PC-3 (cell line): ENCODE measurements around the gene TAX1BP3. TPM values are rescaled to one million over a fixed set of nuclear protein-coding genes. Genes with fewer than 3 reads are reported as not detected.

Source experiments
- ATAC-seq: fragments of 200-7000 bp; cut with Tn5 transposase; 2 replicates; pipeline ENCODE4 v1.9.1; 2020; ENCODE audit warnings: mild to moderate bottlenecking, moderate library complexity
- BruUV-seq: library from RNA; stranded (reverse); fragments of 400-500 nt; replicated peaks from 2 replicates; lab custom pipeline; 2021; lab: Mats Ljungman, UMichigan
- CTCF ChIA-PET: fragments of 300-600 bp; sonication (Branson Sonifier 250); formaldehyde crosslinking; loops from one replicate; lab custom pipeline; 2022; ENCODE audit warnings: antibody characterized with exemption; lab: Charles Lee
- POLR2A ChIA-PET: fragments of 300-600 bp; sonication (Branson Sonifier 250); formaldehyde crosslinking; loops from one replicate; lab custom pipeline; 2022; ENCODE audit warnings: antibody characterized with exemption; ENCODE audit not compliant: unreplicated experiment; lab: Charles Lee
- DNase-seq: peaks from one replicate; pipeline ENCODE4 v3.0.0-alpha.2; 2015
- H2AFZ ChIP-seq: fragments of 300-600 bp; sonication (generic); 2 replicates; pipeline ENCODE4 v1.6.0; 2016; ENCODE audit warnings: antibody characterized with exemption, low read length
- H3F3A ChIP-seq: fragments of 300-600 bp; sonication (generic); one replicate; pipeline ENCODE4 v1.6.0; 2017; ENCODE audit warnings: antibody characterized with exemption, low read length, control low read depth, mild to moderate bottlenecking; ENCODE audit not compliant: unreplicated experiment
- H3K27ac ChIP-seq: fragments of 300-600 bp; sonication (generic); 2 replicates; pipeline ENCODE4 v1.5.1; 2016; ENCODE audit warnings: mild to moderate bottlenecking, low read length
- H3K27me3 ChIP-seq: fragments of 300-600 bp; sonication (generic); 2 replicates; pipeline ENCODE4 v1.6.1; 2016; ENCODE audit warnings: low read length, mixed read lengths
- H3K36me3 ChIP-seq: fragments of 300-600 bp; sonication (generic); 2 replicates; pipeline ENCODE4 v1.6.1; 2016; ENCODE audit warnings: low read depth, mixed run types, low read length, mixed read lengths
- H3K4me1 ChIP-seq: fragments of 300-600 bp; sonication (generic); 2 replicates; pipeline ENCODE4 v1.5.1; 2016; ENCODE audit warnings: low read length; ENCODE audit not compliant: insufficient read depth
- H3K4me2 ChIP-seq: fragments of 300-600 bp; sonication (generic); 2 replicates; pipeline ENCODE4 v1.6.0; 2016; ENCODE audit warnings: low read length
- H3K4me3 ChIP-seq: fragments of 300-600 bp; sonication (generic); 2 replicates; pipeline ENCODE4 v1.5.1; 2016; ENCODE audit warnings: mild to moderate bottlenecking, low read length, mixed read lengths
- H3K79me2 ChIP-seq: fragments of 300-600 bp; sonication (generic); 2 replicates; pipeline ENCODE4 v1.6.1; 2017; ENCODE audit warnings: low read length, mixed read lengths
- H3K9ac ChIP-seq: fragments of 300-600 bp; sonication (generic); 2 replicates; pipeline ENCODE4 v1.6.0; 2016; ENCODE audit warnings: mild to moderate bottlenecking, low read length
- H3K9me2 ChIP-seq: fragments of 300-600 bp; sonication (generic); replicated peaks from 2 replicates; pipeline ENCODE4 v1.6.1; 2016; ENCODE audit warnings: mixed run types, low read length, mixed read lengths
- H3K9me3 ChIP-seq: fragments of 300-600 bp; sonication (generic); 2 replicates; pipeline ENCODE4 v1.6.1; 2016; ENCODE audit warnings: low read length, mixed read lengths
- H4K20me1 ChIP-seq: fragments of 300-600 bp; sonication (generic); 2 replicates; pipeline ENCODE4 v1.6.1; 2016; ENCODE audit warnings: low read length, mixed read lengths
- CTCF ChIP-seq: fragments of 300-600 bp; sonication (generic); conservative IDR thresholded peaks from 2 replicates; pipeline ENCODE4 v1.5.1; 2017; ENCODE audit warnings: antibody characterized with exemption, low read depth, mild to moderate bottlenecking, low read length
- EZH2 ChIP-seq: fragments of 300-600 bp; sonication (generic); IDR thresholded peaks from one replicate; pipeline ENCODE4 v1.6.1; 2017; ENCODE audit warnings: antibody characterized with exemption, mild to moderate bottlenecking, low read length; ENCODE audit not compliant: unreplicated experiment
- EZH2phosphoT487 ChIP-seq: fragments of 300-600 bp; sonication (generic); IDR thresholded peaks from 2 replicates; pipeline ENCODE4 v1.6.1; 2018; ENCODE audit warnings: mild to moderate bottlenecking, antibody characterized with exemption, low read length, borderline replicate concordance
- intact Hi-C: fragments of 100-400 bp; cut with micrococcal nuclease; formaldehyde crosslinking; loops from 2 replicates; pipeline ENCODE4 v1.9.0; 2023
- total RNA-seq: library from RNA; depleted of rRNA; stranded (reverse); fragments of >200 nt; gene quantifications from 2 replicates; pipeline ENCODE4 v1.2.3, GENCODE V29; 2014

The TAX1BP3 gene
- total RNA-seq, 1 experiment from 2014 or later, result 87.7 TPM

- Histone ChIP-seq H3K27ac (no peak overlapping the region), H3K27me3 (no peaks in the 10 kb centered on the region), H2AFZ (no peak overlapping the region), H3F3A (no peaks in the 10 kb centered on the region), H4K20me1 (no peaks in the 10 kb centered on the region), H3K9ac (no peak overlapping the region), H3K36me3 (no peaks in the 10 kb centered on the region), H3K4me1 (peaks cover 9% of the 10 kb centered on the region), H3K4me3 (no peak overlapping the region), H3K4me2 (no peak overlapping the region), H3K9me2 (no peaks in the 10 kb centered on the region), H3K9me3 (no peaks in the 10 kb centered on the region), H3K79me2 (no peaks in the 10 kb centered on the region)
- TF ChIP-seq EZH2phosphoT487, result no peak
- TF ChIP-seq CTCF, result no peak
- TF ChIP-seq EZH2, result no peak
- ATAC-seq (no peak), DNase-seq (no peak)
- no TSS peak for BruUV-seq
- intact Hi-C loops, result no loop called here
- POLR2A ChIA-PET, result no interaction called here
- CTCF ChIA-PET, result no interaction called here
Observed at GRCh38 chr17:3657874-3658783, 10.2 kb downstream of the TAX1BP3 start.

GRCh38 chr17:3657588-3657869, 10.8 kb downstream of the TAX1BP3 start:
- Histone ChIP-seq H3K4me2 (no peak overlapping the region), H3F3A (no peaks in the 10 kb centered on the region), H3K9me3 (no peaks in the 10 kb centered on the region), H3K9ac (no peak overlapping the region), H3K79me2 (no peaks in the 10 kb centered on the region), H3K36me3 (no peaks in the 10 kb centered on the region), H3K9me2 (no peaks in the 10 kb centered on the region), H3K27ac (no peak overlapping the region), H3K4me1 (peaks cover 9% of the 10 kb centered on the region), H3K4me3 (no peak overlapping the region), H2AFZ (no peak overlapping the region), H3K27me3 (no peaks in the 10 kb centered on the region), H4K20me1 (no peaks in the 10 kb centered on the region)
- DNase-seq (no peak), ATAC-seq (no peak)
- intact Hi-C loops, result no loop called here
- BruUV-seq, result no TSS peak
- POLR2A ChIA-PET, result no interaction called here
- CTCF ChIA-PET, result no interaction called here
- TF ChIP-seq EZH2phosphoT487 (no peak), CTCF (no peak)
